Measurements from ENCODE around the gene FGD6.

Gene FGD6

DNA sequence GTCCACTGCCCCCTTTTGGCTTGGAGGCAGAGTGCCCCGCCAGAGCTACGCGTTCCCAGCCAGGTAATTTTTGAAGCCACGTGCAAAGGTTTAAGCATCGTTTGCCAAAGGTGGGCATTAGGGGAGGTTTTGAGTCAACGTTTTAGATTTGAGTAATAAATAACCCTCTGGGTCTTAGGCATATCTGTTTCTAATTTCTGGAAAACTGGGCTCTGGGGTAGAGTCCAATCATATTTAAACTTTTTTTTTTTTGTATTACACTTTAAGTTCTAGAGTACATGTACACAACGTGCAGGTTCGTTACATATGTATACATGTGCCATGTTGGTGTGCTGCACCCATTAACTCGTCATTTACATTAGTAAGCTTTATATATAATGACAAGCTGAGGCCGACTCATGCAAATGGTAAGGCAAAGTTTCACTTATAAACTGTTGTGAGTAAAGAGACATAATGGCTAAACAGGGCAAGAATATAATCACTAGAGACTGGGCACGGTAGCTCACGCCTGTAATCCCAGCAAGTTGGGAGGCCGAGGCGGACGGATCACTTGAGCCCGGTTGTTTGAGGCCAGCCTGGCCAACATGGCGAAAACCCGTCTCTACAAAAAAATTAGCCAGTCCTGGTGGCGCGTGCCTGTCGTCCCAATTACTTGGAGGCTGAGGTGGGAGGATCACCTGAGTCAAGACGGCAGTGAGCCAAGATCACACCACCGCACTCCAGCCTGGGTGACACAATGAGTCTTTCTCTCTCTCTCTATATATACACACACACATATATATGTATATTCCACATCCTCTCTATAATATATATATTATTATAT lies 143.4 kb downstream of the FGD6 start:
- H3K4me3 ChIP-seq (replicated peaks; ENCODE audit: low read depth, low read length): peak overlapping the region; percentile 89
- TF ChIP-seq, protein P1, sequence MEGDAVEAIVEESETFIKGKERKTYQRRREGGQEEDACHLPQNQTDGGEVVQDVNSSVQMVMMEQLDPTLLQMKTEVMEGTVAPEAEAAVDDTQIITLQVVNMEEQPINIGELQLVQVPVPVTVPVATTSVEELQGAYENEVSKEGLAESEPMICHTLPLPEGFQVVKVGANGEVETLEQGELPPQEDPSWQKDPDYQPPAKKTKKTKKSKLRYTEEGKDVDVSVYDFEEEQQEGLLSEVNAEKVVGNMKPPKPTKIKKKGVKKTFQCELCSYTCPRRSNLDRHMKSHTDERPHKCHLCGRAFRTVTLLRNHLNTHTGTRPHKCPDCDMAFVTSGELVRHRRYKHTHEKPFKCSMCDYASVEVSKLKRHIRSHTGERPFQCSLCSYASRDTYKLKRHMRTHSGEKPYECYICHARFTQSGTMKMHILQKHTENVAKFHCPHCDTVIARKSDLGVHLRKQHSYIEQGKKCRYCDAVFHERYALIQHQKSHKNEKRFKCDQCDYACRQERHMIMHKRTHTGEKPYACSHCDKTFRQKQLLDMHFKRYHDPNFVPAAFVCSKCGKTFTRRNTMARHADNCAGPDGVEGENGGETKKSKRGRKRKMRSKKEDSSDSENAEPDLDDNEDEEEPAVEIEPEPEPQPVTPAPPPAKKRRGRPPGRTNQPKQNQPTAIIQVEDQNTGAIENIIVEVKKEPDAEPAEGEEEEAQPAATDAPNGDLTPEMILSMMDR (IDR thresholded peaks at IDR 0.05; ENCODE audit: low read length, missing control alignments): peak; percentile 87
- no peak for DNase-seq (ENCODE audit: low read depth)

DNA sequence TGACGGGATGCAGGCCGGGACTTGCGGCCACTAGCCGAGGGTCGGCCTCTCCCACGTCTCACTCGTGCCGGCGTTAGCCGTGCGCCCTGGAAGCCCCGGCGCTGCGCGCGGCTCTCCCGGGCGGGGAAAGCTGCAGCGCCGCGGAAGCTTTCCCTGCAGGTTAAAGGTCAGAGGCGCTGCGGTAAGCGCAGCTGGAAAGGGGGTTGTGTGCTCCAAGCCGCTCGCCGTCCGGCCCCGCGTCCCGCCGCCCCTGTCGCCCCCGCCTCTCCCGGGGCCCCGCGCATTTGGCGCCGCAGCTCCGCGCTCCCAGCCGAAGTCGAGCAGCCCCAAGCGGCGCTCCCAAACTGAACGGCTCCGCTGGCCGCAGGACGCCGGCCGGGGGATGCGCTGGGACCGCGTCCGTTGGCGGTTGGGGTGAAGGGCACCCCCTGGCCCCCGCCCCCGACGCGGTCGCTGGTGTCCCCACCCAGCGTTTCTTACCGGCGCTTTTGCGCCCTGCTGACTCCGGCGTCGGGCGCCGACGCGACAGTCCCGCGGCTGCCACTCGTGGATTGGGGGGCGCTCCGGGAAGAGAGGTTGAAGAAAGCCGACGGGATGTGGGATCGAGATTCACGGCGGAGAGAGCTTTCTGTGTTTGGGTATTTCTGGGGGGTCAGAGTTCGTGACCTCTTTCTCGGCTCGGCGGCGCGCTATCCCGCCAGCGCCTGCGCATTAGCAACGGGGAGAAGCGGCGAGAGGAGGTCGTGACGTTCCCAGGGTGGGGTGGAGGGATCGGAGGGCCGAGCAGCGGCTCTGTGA lies 144.2 kb downstream of the FGD6 start, which contains the start of gene NR2C1:
Gene NR2C1, minus strand, starts transcription at position 719 of the 798 bp plus-strand sequence. CDS start 6,234 bp downstream, outside the sequence.
- TF ChIP-seq, protein P1 (IDR thresholded peaks at IDR 0.05; ENCODE audit: low read length, missing control alignments): no peak
- DNase-seq (ENCODE audit: low read depth): peak; percentile 95
- H3K4me3 ChIP-seq (replicated peaks; ENCODE audit: low read depth, low read length): peak within 1 kb of the TSS; percentile 89

DNA sequence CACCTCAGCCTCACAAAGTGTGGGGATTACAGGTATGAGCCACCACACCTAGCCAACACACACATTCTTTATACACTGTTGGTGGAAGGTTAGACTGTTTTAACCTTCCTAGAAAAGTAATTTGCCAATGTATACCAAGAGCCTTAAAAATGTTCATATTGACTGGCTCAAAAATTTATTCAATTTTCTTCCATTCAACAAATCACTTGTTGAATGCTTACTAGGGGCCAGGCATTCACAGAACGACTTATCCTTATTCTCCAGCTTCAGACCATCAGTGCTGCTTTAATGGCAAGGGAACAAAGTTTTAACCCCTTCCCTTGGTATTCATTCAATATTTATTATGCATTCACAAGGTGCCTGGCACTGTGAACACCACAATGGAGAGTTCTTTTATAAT lies 146.9 kb downstream of the FGD6 start:
- TF ChIP-seq, protein P1 (IDR thresholded peaks at IDR 0.05; ENCODE audit: low read length, missing control alignments): no peak
- no peak for DNase-seq (ENCODE audit: low read depth)
- no peak overlapping the region for H3K4me3 ChIP-seq (replicated peaks; ENCODE audit: low read depth, low read length)

GRCh38 chr12:95066091-95066855 lies 151.0 kb downstream of the FGD6 start:
- no peak for DNase-seq (ENCODE audit: low read depth)
- TF ChIP-seq, protein P1 (IDR thresholded peaks at IDR 0.05; ENCODE audit: low read length, missing control alignments): no peak
- no peak overlapping the region for H3K4me3 ChIP-seq (replicated peaks; ENCODE audit: low read depth, low read length)

GRCh38 chr12:95060951-95061350 lies 156.3 kb downstream of the FGD6 start:
- DNase-seq (ENCODE audit: low read depth): no peak
- TF ChIP-seq, protein P1 (IDR thresholded peaks at IDR 0.05; ENCODE audit: low read length, missing control alignments): no peak
- H3K4me3 ChIP-seq (replicated peaks; ENCODE audit: low read depth, low read length): no peak overlapping the region

DNA sequence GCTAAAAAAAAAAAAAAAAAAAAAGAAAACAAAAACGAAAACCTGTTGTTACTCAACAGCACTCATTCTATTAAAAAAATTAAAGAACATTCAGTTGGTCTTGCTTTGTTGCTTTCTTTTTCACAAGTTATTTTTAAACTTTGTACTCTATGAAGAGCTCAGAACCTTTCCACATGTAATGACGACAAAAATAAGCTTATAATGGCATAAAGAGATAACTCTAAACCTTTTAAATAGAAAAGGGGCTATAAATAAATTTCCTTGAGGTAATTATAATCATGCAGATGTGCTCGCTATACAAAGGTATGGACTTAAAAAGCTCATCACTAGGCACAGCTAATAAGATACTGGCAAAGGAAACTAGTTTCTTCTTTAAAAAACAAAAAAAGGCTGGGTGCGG lies 157.3 kb downstream of the FGD6 start:
- H3K4me3 ChIP-seq (replicated peaks; ENCODE audit: low read depth, low read length): no peak overlapping the region
- no peak for DNase-seq (ENCODE audit: low read depth)
- TF ChIP-seq, protein P1 (IDR thresholded peaks at IDR 0.05; ENCODE audit: low read length, missing control alignments): no peak
